Measurements from ENCODE around the gene PRPF40B. TPM values are rescaled to one million over a fixed set of nuclear protein-coding genes. Genes with fewer than 3 reads are reported as not detected.

PRPF40B gene
- total and polyA plus RNA-seq, 8 donors, result 16.0 to 27.5 (median 23.5) TPM

DNA sequence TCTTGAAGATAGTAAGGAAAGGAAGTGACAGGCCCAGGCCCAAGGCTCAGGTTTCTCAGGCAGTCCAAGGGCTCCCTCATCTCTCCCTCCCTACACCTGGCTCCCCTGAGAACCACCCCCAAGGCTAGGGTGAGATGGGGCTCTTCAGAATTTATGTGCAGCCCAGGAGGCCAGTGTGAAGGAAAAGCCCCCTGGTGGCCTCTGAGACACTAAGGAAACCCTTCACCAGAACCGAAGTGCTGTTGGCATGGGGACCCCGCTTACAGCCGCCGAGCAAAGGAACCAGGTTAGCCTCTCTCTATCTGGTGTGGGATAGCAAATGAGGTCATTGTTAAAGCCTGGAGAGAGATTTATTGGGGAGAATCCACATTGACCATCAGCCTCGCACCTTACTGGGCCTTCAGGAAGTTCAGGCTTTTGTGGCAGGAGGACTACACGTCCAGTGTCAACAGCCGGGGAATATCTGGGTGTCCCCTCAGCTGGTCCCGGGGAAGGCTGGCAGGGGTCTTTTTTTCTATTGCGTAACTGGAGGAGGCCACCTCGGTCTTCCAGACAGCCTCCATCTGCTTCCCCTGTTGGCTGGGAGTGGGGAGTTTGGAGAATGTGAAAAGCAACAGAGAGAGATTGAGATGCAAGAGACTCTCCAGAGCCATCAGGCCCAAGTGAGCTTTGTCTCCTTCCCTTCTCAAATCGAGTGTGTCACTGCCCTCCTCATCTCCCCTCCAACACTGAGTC lies 36.0 kb upstream of the PRPF40B start:
- no peak for DNase-seq
- H3K4me3 ChIP-seq, result no peak overlapping the region
- TF ChIP-seq, protein P1, sequence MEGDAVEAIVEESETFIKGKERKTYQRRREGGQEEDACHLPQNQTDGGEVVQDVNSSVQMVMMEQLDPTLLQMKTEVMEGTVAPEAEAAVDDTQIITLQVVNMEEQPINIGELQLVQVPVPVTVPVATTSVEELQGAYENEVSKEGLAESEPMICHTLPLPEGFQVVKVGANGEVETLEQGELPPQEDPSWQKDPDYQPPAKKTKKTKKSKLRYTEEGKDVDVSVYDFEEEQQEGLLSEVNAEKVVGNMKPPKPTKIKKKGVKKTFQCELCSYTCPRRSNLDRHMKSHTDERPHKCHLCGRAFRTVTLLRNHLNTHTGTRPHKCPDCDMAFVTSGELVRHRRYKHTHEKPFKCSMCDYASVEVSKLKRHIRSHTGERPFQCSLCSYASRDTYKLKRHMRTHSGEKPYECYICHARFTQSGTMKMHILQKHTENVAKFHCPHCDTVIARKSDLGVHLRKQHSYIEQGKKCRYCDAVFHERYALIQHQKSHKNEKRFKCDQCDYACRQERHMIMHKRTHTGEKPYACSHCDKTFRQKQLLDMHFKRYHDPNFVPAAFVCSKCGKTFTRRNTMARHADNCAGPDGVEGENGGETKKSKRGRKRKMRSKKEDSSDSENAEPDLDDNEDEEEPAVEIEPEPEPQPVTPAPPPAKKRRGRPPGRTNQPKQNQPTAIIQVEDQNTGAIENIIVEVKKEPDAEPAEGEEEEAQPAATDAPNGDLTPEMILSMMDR (IDR thresholded peaks at IDR 0.05), result no peak

DNA sequence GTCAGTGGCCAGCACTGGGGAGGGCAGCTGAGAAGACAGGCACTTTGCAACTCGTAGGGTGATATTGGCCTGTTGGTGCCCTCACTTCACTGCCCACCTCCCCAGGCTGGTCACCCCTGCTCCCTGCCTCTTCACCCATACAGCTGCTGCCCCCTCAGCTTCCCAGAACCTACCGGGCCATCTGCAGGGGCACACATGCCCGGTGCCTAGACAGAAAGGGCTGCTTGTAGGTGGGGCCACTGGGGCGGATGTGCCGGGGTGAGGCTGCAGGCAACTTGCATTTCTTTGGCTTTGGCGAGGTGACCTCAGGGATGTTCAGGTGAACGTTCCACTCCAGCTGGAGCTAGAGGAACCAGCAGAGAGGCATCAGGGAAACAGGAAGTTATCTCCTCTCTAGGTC lies 35.1 kb upstream of the PRPF40B start:
- TF ChIP-seq, protein P1 (IDR thresholded peaks at IDR 0.05), result no peak
- Histone ChIP-seq H3K27ac (no peak overlapping the region), H3K9me3 (no peaks in the 10 kb centered on the region), H3K4me3 (no peak overlapping the region), H3K27me3 (no peaks in the 10 kb centered on the region), H3K4me1 (no peaks in the 10 kb centered on the region), H3K36me3 (peaks cover 0 to 5% of the 10 kb centered on the region in 2 donors)
- ATAC-seq (no peak), DNase-seq (no peak)
- intact Hi-C loops (cut with DNase I), result no loop called here

More for the DNA sequence above, 36.0 kb upstream of the PRPF40B start:
- peaks cover 0 to 5% of the 10 kb centered on the region in 2 donors for H3K36me3 ChIP-seq
- no peaks in the 10 kb centered on the region for H3K9me3 ChIP-seq
- no peak overlapping the region for H3K27ac ChIP-seq
- H3K4me1 ChIP-seq, result no peaks in the 10 kb centered on the region
- intact Hi-C loops (cut with DNase I), result no loop called here
- no peaks in the 10 kb centered on the region for H3K27me3 ChIP-seq
- ATAC-seq, result no peak

DNA sequence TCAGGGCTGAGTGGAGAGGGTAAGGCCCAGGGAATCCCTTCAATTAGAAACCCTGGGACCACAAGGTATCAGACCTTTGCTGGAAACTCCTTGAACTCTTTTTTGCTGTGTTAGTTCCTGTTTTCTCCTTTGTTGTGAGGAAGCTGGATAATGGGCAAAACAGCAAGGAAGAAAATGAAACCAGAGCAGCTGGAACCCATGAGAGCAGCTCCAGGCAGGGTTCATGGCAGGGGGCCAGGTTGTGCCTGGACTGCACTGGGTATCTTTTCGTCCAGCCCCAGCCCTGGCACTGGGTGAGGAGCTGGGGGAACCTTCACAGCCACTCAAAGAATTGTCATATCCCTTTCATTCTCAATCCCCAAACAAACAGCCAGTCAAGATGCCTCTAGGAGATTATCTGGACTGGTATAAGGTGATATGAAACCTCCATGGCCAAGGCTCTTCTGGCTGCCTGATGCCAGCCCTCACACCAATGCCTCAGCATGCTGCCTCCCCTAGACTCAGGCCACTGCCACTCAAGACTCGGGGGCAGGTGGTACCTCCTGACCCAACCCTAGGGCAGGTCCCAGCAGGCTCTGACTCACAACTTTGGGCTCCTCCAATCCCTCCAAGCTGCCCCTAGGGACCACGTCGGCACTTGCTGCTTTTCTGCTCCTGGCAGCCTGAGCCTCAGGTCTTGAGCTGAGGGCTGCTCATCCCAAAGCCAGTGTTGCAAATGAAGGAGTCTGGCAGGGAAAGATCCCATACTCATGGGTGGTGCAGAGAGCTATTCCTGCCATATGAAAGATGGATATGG lies 34.4 kb upstream of the PRPF40B start:
- TF ChIP-seq, protein P1 (IDR thresholded peaks at IDR 0.05), result no peak
- Histone ChIP-seq H3K36me3 (peaks cover 0 to 5% of the 10 kb centered on the region in 2 donors), H3K4me1 (no peaks in the 10 kb centered on the region), H3K4me3 (no peak overlapping the region), H3K27me3 (no peaks in the 10 kb centered on the region), H3K9me3 (no peaks in the 10 kb centered on the region), H3K27ac (no peak overlapping the region)
- intact Hi-C loops (cut with DNase I), result no loop called here
- no peak for DNase-seq
- ATAC-seq, result no peak

DNA sequence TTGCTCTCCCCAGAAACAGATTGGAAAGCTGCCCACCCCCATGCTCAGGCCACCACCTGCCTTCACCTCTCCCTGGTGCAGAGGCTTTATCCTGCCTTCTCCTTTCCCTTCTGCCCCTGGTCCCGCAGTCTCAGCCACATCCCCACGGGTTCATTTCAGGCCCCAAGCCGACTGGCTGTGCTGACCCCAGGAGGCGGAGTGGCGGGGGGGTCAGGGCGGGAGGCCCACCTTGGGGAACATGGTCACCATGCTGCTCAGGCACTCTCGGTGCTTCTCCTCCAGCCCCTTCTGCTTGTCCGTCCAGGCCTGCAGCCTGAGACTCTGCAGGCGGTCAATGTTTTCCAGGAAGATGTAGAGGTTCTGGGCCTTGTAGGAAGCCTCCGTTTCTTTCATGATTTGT lies 24.8 kb upstream of the PRPF40B start:
- no peak for ATAC-seq
- no peak overlapping the region for H3K4me3 ChIP-seq
- H3K4me1 ChIP-seq, result no peaks in the 10 kb centered on the region
- H3K27me3 ChIP-seq, result no peaks in the 10 kb centered on the region
- no peak overlapping the region for H3K27ac ChIP-seq
- H3K36me3 ChIP-seq, result no peaks in the 10 kb centered on the region
- TF ChIP-seq, protein P1 (IDR thresholded peaks at IDR 0.05), result no peak
- no peak for DNase-seq
- H3K9me3 ChIP-seq, result no peaks in the 10 kb centered on the region
- intact Hi-C loops (cut with DNase I), result no loop called here

DNA sequence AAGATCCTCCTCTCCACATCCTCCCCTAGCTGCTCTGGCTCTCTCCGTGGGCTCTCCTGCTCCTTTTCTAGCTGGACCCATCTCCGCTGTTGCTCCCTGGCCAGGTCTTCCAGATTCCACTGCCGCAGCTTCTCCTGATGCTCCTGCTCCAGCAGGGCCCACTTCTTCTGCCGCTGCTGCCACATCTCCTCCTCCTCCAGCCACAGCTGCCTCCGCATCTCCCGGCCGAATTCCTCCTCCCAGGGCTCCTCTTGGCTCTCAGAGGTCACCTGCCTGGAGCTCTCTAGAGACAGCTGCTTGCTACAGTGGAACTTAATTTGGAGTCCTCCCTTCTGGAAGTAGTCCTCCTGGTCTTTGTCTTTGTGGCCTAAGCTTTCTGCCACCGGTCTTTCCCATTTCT lies 23.4 kb upstream of the PRPF40B start:
- no peak for DNase-seq
- TF ChIP-seq, protein P1 (IDR thresholded peaks at IDR 0.05), result no peak

More for the DNA sequence above, 23.4 kb upstream of the PRPF40B start:
- Histone ChIP-seq H3K4me3 (no peak overlapping the region), H3K27me3 (no peaks in the 10 kb centered on the region), H3K9me3 (no peaks in the 10 kb centered on the region), H3K4me1 (no peaks in the 10 kb centered on the region), H3K36me3 (no peaks in the 10 kb centered on the region), H3K27ac (no peak overlapping the region)
- ATAC-seq, result no peak
- intact Hi-C loops (cut with DNase I), result no loop called here
